Nucleus accumbens (tissue), 56 donors: ENCODE measurements around the gene DIP2C.
"Not testable (repeated sequence)": the region's sequence is repeated elsewhere in the genome, so short reads cannot be mapped to it uniquely, and the experiment has no call there.

Source experiments
- DNase-seq, 56 donors: peaks; one replicate each; lab custom pipeline; 2025; lab: John Stamatoyannopoulos, UW

The DIP2C gene

GRCh38 chr10:661597-662222, 27.8 kb downstream of the DIP2C start:
- DNase-seq: no peak

- DNase-seq: peak in 3 of 56 donors; percentile 32 to 61 (median 39)
These were observed 28.4 kb downstream of the DIP2C start for GRCh38 chr10:660970-661596.

GRCh38 chr10:660413-660969, 29.0 kb downstream of the DIP2C start:
- DNase-seq: no peak

- no peak for DNase-seq
These were observed 29.8 kb downstream of the DIP2C start for GRCh38 chr10:659688-660141.

GRCh38 chr10:657816-658350, 31.6 kb downstream of the DIP2C start:
- not testable (repeated sequence) for DNase-seq

GRCh38 chr10:656883-657282, 32.6 kb downstream of the DIP2C start:
- no peak for DNase-seq

GRCh38 chr10:655184-655583, 34.3 kb downstream of the DIP2C start:
- peak in 5 of 56 donors; percentile 39 to 66 (median 51) for DNase-seq

- no peak for DNase-seq
These were observed 34.8 kb downstream of the DIP2C start for GRCh38 chr10:654647-654996.

GRCh38 chr10:653991-654646, 35.3 kb downstream of the DIP2C start:
- peak in 2 of 56 donors; percentile 39 to 57 for DNase-seq

- not testable (repeated sequence) for DNase-seq
These were observed 36.5 kb downstream of the DIP2C start for GRCh38 chr10:652832-653459.

- DNase-seq: no peak
These were observed 37.2 kb downstream of the DIP2C start for GRCh38 chr10:652233-652632.

GRCh38 chr10:651692-652091, 37.8 kb downstream of the DIP2C start:
- DNase-seq: no peak

- no peak for DNase-seq
These were observed 38.4 kb downstream of the DIP2C start for GRCh38 chr10:650886-651615.

- no peak for DNase-seq
These were observed 39.0 kb downstream of the DIP2C start for GRCh38 chr10:650441-650851.

- no peak for DNase-seq
These were observed 39.5 kb downstream of the DIP2C start for GRCh38 chr10:649798-650440.

GRCh38 chr10:649445-649797, 40.0 kb downstream of the DIP2C start:
- DNase-seq: no peak

GRCh38 chr10:647019-647418, 42.4 kb downstream of the DIP2C start:
- not testable (repeated sequence) for DNase-seq

- no peak for DNase-seq
These were observed 43.3 kb downstream of the DIP2C start for GRCh38 chr10:646118-646524.

GRCh38 chr10:644943-645334, 44.5 kb downstream of the DIP2C start:
- DNase-seq: no peak
